GM18951 (cell line): ENCODE data around the gene KRT17.
"Not testable (repeated sequence)": the region's sequence is repeated elsewhere in the genome, so short reads cannot be mapped to it uniquely, and the experiment has no call there.

ENCODE experiments used
- POLR2A ChIP-seq: IDR thresholded peaks from 4 replicates; pipeline ENCODE4 v1.6.1; 2011; ENCODE audit warnings: mild to moderate bottlenecking; ENCODE audit not compliant: insufficient read length, insufficient read depth; ENCODE audit errors: extremely low read depth
- in situ Hi-C: fragments of 300-500 bp; cut with MboI; formaldehyde crosslinking; loops from one replicate; pipeline ENCODE4 v1.12.0; 2022; ENCODE audit warnings: low sequenced_read_pairs, mixed read lengths, inconsistent platforms; ENCODE audit not compliant: unreplicated experiment

Gene KRT17

GRCh38 chr17:41627316-41628072, 3.1 kb upstream of the KRT17 start:
- no peak for TF ChIP-seq POLR2A
- in situ Hi-C loops: no loop called here

GRCh38 chr17:41626914-41627295, 2.5 kb upstream of the KRT17 start:
- in situ Hi-C loops: not testable (repeated sequence)

- in situ Hi-C loops: not testable (repeated sequence)
Observed at GRCh38 chr17:41626028-41626913, 1.9 kb upstream of the KRT17 start.

GRCh38 chr17:41625602-41626001, 1.2 kb upstream of the KRT17 start:
- no peak for TF ChIP-seq POLR2A

GRCh38 chr17:41623184-41623861, 1.1 kb downstream of the KRT17 start:
- in situ Hi-C loops: not testable (repeated sequence)

More at GRCh38 chr17:41625602-41626001, 1.2 kb upstream of the KRT17 start:
- in situ Hi-C loops: no loop called here

- in situ Hi-C loops: not testable (repeated sequence)
Observed at GRCh38 chr17:41622340-41623183, 1.8 kb downstream of the KRT17 start.

- in situ Hi-C loops: no loop called here
- no peak for TF ChIP-seq POLR2A
Observed at GRCh38 chr17:41621916-41622315, 2.5 kb downstream of the KRT17 start.

- in situ Hi-C loops: not testable (repeated sequence)
Observed at GRCh38 chr17:41621435-41621817, 2.9 kb downstream of the KRT17 start.

GRCh38 chr17:41620583-41621434, 3.6 kb downstream of the KRT17 start:
- no peak for TF ChIP-seq POLR2A

GRCh38 chr17:41619927-41620582, 4.3 kb downstream of the KRT17 start:
- in situ Hi-C loops: not testable (repeated sequence)

More at GRCh38 chr17:41620583-41621434, 3.6 kb downstream of the KRT17 start:
- in situ Hi-C loops: no loop called here

GRCh38 chr17:41619036-41619926, 5.1 kb downstream of the KRT17 start:
- no peak for TF ChIP-seq POLR2A
- in situ Hi-C loops: no loop called here
